ENCODE measurements around the gene MRPL36. TPM values are rescaled to one million over a fixed set of nuclear protein-coding genes. Genes with fewer than 3 reads are reported as not detected.
"Not testable (repeated sequence)": the region's sequence is repeated elsewhere in the genome, so short reads cannot be mapped to it uniquely, and the experiment has no call there.

MRPL36 gene
- total RNA-seq, 1 donor from 2014 or later = 38.0 TPM

DNA sequence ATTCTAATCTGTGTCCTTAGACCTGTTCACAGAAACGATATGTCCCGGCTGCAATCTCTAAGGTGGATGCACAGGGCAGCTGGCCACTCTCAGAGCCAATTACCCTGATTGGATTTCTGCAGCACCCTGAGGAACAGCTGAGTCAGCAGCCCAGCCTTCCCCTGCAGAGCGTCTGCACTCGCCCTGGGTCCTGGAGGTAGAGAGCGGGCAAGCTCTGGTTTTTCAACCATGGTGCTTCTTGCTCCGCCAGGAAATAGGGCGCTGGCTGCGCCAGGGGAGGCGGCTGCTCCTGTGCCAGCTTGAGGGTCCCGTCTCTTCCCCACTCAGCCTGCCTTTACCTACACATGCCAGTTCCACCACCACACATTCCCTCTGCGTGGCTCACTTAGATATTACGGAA is 20.7 kb upstream of the MRPL36 start:
- Mint-ChIP-seq H3K27me3 (ENCODE audit: low read depth) (no peaks in the 10 kb centered on the region), H3K36me3 (peaks cover 66% of the 10 kb centered on the region)

DNA sequence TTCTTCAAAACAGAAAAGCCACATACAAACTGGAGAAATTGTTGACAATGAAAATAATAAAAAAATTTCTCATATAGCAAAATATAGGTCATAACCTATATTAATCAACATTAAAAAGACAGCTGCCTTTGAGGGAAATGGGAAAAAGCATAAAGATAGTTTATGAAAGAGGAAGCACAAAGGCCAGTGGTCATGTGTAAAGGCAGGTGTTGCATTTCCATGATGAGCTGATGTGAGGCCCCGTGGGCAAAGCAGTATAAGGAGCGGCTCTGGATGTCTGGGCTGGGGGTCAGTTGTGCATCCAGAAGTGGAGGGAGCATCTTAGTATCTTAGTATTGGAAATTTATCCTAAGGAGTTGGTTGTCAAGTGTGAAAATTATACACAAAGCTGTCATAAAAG is 19.8 kb upstream of the MRPL36 start:
- peaks cover 74% of the 10 kb centered on the region for H3K36me3 Mint-ChIP-seq
- H3K27me3 Mint-ChIP-seq (ENCODE audit: low read depth) = no peaks in the 10 kb centered on the region
- H3K9me3 Mint-ChIP-seq = peaks cover 15% of the 10 kb centered on the region

More for the DNA sequence above, 20.7 kb upstream of the MRPL36 start:
- DNase-seq (ENCODE audit: low spot score in 2 of 2, unreplicated experiment in 2 of 2) = no peak
- H3K27ac Mint-ChIP-seq = no peak overlapping the region
- H3K4me3 Mint-ChIP-seq = no peak overlapping the region
- TF ChIP-seq, protein P1, sequence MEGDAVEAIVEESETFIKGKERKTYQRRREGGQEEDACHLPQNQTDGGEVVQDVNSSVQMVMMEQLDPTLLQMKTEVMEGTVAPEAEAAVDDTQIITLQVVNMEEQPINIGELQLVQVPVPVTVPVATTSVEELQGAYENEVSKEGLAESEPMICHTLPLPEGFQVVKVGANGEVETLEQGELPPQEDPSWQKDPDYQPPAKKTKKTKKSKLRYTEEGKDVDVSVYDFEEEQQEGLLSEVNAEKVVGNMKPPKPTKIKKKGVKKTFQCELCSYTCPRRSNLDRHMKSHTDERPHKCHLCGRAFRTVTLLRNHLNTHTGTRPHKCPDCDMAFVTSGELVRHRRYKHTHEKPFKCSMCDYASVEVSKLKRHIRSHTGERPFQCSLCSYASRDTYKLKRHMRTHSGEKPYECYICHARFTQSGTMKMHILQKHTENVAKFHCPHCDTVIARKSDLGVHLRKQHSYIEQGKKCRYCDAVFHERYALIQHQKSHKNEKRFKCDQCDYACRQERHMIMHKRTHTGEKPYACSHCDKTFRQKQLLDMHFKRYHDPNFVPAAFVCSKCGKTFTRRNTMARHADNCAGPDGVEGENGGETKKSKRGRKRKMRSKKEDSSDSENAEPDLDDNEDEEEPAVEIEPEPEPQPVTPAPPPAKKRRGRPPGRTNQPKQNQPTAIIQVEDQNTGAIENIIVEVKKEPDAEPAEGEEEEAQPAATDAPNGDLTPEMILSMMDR (IDR thresholded peaks at IDR 0.05; ENCODE audit: unreplicated experiment) = no peak
- H3K4me1 Mint-ChIP-seq = no peaks in the 10 kb centered on the region
- H3K9me3 Mint-ChIP-seq = peaks cover 15% of the 10 kb centered on the region

DNA sequence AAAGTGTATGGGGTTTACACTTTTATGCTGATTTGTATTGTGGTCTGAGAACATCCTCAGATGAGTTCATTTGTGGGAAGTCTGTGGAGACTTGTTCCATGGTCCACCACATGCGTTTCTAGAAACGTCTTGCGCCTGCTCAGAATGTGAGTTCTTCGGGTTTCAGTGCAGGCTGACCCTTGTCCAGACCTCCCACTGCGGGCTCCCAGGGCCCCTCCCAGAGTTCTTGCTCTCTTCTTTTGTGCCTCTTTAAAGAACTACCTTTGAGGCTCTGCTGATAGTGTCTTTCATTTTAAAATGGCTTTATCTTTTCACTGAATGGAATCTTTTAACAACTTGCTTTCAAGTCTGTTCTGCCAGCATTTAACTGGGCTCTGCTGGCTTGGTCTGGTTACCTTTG is 19.1 kb upstream of the MRPL36 start:
- no peaks in the 10 kb centered on the region for H3K27me3 Mint-ChIP-seq (ENCODE audit: low read depth)
- DNase-seq (ENCODE audit: low spot score in 2 of 2, unreplicated experiment in 2 of 2) = no peak
- H3K4me1 Mint-ChIP-seq = no peaks in the 10 kb centered on the region
- peaks cover 15% of the 10 kb centered on the region for H3K9me3 Mint-ChIP-seq
- peaks cover 74% of the 10 kb centered on the region for H3K36me3 Mint-ChIP-seq
- TF ChIP-seq, protein P1 (IDR thresholded peaks at IDR 0.05; ENCODE audit: unreplicated experiment) = no peak
- H3K27ac Mint-ChIP-seq = no peak overlapping the region
- H3K4me3 Mint-ChIP-seq = no peak overlapping the region

More for the DNA sequence above, 19.8 kb upstream of the MRPL36 start:
- TF ChIP-seq, protein P1 (IDR thresholded peaks at IDR 0.05; ENCODE audit: unreplicated experiment) = no peak
- Mint-ChIP-seq H3K4me3 (no peak overlapping the region), H3K27ac (no peak overlapping the region), H3K4me1 (no peaks in the 10 kb centered on the region)
- DNase-seq (ENCODE audit: low spot score in 2 of 2, unreplicated experiment in 2 of 2) = no peak

DNA sequence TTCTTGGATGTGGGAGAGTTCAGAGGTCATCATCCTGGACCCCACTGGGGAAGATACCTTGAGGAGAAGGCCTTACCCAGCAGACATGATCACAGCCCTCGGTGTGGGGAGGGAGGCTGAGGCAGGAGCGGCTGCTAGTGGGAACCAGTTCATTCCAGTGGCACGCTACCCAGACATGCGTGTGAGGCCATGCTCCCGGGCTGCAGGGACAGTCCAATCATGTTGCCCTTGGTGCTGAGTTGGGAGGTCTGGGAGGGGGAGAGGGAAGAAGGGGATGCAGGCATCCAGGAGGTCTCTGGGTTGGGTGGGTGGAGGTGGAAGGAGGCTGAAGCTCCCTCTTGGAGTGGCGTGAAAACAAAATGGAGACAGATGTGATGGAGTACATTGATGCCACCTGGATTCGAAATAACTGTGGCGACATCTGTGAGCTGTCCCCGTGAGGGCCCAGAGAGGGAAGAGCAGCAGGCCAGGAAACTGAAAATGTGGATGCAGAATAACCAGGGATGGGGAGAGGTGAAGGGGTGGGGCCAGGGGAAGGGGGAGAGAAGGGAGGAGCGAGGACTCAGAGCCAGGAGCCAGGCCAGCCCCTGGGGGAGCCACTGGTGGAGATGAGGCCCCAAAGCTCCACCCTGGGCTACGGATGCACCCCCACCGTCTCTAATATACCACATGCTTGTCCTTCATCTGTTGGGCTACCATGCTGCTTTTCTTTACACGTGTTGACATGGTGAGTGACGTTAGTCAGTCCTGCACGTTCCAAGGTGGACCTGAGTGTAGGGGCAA is 17.8 kb upstream of the MRPL36 start:
- TF ChIP-seq, protein P1 (IDR thresholded peaks at IDR 0.05; ENCODE audit: unreplicated experiment) = no peak
- H3K4me1 Mint-ChIP-seq = no peaks in the 10 kb centered on the region
- no peak overlapping the region for H3K4me3 Mint-ChIP-seq
- peaks cover 78% of the 10 kb centered on the region for H3K36me3 Mint-ChIP-seq
- peaks cover 15% of the 10 kb centered on the region for H3K9me3 Mint-ChIP-seq
- no peaks in the 10 kb centered on the region for H3K27me3 Mint-ChIP-seq (ENCODE audit: low read depth)
- no peak for DNase-seq (ENCODE audit: low spot score in 2 of 2, unreplicated experiment in 2 of 2)
- no peak overlapping the region for H3K27ac Mint-ChIP-seq

DNA sequence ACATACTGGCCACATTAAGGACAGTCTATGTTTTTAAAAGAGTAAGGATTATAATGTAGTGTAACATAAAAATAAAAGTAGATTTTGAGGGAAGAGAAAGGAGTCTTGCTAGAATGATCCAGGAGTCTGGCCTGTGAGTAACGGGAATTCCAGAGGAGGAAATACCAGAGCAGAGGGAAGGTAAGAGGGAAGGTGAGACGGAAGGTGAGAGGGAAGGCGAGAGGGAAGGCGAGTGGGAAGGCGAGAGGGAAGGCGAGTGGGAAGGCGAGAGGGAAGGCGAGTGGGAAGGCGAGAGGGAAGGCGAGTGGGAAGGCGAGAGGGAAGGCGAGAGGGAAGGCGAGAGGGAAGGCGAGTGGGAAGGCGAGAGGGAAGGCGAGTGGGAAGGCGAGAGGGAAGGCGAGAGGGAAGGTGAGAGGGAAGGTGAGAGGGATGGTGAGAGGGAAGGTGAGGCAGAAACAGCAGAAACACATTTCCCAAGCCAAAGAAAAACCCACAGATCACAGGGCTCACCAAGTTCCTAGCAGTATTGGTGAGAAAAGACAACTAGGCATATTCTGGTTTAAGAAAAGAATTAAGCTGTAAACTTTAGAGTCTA is 17.0 kb upstream of the MRPL36 start:
- not testable (repeated sequence) for H3K4me3 Mint-ChIP-seq; H3K27me3 Mint-ChIP-seq (ENCODE audit: low read depth); H3K4me1 Mint-ChIP-seq; DNase-seq (ENCODE audit: low spot score in 2 of 2, unreplicated experiment in 2 of 2); H3K27ac Mint-ChIP-seq
- Mint-ChIP-seq H3K36me3 (peaks cover 80% of the 10 kb centered on the region), H3K9me3 (peaks cover 15% of the 10 kb centered on the region)

DNA sequence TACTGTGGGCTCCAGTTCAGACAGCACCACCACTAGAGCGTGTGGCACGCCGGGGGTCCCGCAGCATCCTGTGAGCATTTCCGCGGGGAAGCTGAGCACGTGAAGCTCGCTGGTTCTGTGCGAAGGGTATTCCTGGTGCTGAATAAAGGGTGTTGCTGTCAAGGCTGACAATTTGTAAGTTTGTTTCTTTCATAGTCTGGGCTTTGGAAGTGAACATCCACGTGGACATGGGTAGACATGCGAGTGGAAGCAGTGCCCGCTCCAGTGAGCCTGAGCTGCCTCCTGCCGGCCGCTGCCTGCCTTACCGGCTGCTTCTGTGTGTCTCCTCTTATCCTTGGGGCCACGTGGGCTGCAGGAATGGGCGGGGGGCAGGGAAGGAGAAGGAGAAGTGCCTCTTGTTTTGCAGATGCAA is 16.2 kb upstream of the MRPL36 start:
- H3K27me3 Mint-ChIP-seq (ENCODE audit: low read depth) = no peaks in the 10 kb centered on the region
- DNase-seq (ENCODE audit: low spot score in 2 of 2, unreplicated experiment in 2 of 2) = no peak
- H3K4me3 Mint-ChIP-seq = no peak overlapping the region
- peaks cover 78% of the 10 kb centered on the region for H3K36me3 Mint-ChIP-seq
- no peak overlapping the region for H3K27ac Mint-ChIP-seq
- H3K9me3 Mint-ChIP-seq = peaks cover 15% of the 10 kb centered on the region
- no peaks in the 10 kb centered on the region for H3K4me1 Mint-ChIP-seq
- TF ChIP-seq, protein P1 (IDR thresholded peaks at IDR 0.05; ENCODE audit: unreplicated experiment) = no peak

Measured in mesothelial cell of epicardium (in vitro differentiated cells).